Embryonic facial prominence (tissue), 1 donor: Measurements from ENCODE around the gene CHCHD6.

ENCODE experiments used
- DNase-seq: peaks from one replicate; pipeline ENCODE4 v3.0.0-alpha.2; 2016; ENCODE audit errors: extremely low spot score

CHCHD6 gene

DNA sequence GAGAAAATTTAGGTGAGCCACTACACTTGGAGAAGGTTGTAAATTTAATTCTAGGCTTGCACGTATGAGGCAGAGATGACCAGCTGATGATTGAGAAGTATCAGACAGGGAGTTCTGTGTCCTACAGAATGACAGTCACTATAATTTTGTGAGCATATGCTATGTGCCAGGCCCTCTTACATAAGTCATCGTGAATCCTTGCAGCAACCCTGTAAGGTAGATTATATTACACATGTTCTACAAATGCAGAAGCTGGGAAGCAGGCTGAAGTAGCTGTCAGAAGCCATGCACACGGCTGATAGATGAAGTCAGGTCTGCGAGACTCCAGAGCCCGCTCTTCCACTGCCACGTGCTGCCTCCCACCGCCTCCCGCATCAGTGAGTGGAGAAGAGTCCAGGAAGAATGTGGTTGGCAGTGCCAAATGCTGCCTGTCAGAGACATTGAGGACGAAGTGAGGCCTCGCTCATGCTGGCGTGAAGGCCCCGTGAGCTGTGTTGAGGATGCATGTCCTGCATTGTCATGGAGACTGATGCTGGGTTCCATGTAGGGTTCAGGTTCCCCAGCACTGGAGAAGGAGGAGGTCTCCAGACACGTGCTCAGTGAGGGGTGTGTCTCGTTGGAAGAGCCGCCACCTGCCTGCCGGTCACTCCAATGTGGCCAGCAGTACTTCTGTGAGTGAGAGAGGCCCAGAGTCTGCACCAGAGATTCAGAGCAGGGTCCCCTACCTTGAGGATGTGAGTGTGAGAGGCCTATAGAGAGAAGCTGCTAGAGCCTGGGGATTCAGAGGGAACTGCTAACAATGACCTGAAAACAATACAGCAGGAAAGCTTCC lies 155.6 kb downstream of the CHCHD6 start:
- DNase-seq: no peak

DNA sequence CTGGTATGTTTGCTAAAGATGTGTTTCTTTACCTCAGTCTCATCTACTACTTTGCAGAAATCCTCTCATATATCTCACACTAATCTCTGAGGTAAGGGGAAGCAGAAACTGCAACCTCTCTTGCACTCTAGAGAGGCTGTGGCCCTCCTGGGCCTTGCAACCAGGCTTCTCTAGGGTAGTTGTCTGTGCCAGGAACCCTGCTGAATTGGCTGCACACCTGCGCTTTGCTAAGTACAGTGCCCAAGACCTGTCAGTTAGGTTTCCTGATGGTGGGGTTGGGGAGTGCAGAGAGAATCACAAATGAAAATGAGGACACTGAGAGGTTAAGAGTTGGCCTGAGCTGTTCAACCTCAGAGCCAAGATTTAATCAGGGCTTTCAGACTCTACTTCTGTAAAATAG lies 161.7 kb downstream of the CHCHD6 start:
- no peak for DNase-seq

DNA sequence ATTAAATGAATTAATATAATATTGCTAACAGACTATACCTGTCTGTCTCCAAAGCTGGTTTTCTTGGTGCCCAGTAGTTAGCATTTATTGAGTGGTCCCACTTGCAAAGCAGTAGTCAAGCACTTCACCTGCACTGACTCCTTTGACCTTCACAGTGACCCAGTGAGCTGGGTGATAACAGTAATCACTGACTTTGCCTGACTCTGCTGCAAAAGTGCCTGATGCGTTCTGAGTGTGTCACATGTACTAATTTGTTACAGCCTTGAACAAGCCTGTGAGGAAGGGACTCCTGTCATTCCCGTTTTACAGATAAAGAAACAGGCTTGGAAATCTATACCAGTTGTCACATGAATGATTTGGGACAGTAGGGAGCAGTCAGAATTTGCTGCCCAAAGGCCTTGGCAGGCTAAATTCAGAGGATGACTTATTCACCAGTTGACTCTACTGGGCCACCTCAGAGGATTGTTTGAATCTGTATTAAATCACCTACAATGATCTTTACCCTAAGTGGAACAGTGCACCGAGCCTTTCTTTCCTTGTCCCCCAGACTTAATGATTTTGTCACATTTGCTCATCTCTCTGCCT lies 162.2 kb downstream of the CHCHD6 start:
- no peak for DNase-seq

DNA sequence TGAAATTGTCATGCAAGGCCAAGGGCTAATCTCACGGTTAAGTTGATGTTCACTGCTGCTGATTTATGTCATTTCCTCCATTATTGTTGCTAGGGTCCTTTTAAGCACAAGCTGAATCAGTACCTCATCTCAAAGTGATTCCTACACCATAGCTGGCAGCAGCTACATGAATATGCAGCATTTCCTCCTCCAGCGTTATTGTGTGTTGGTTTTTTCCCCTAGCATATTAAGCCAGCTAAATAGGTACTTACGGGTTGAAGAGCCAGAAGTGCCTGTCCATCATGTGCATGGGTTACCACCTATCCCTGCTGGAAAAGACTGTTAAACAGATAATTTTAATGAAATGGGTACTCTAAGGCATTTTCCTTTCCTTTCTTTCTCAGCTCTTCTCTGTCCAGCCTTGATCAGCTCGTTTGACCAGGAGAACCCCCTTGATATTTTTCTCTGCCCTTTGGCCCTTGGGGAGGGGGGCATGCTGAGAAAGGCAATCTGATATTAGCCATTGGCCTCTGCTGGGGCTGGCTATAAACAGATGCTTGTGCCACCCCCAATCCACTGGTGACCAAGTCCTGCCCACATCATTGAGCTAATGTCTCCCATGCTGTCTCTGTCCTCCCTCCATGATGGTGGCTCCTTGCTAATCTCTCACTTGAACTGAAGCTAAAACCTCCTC lies 163.3 kb downstream of the CHCHD6 start:
- DNase-seq: no peak

DNA sequence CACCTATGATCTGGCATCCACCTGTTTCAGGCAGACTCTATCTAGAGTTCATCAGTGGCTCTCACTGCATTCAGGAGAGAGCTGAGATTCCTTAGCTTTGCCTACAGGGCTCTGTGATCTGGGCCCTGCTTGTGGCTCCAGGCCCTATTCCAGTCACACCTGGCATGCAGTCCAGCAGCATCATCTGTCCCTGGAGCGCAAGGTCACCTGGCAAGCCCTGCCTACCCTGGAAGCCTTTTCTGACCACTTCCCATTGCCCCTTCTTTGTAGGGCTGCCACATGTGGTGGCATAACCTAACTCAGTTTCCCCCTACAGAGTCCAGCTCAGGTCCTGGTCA lies 163.8 kb downstream of the CHCHD6 start:
- no peak for DNase-seq

DNA sequence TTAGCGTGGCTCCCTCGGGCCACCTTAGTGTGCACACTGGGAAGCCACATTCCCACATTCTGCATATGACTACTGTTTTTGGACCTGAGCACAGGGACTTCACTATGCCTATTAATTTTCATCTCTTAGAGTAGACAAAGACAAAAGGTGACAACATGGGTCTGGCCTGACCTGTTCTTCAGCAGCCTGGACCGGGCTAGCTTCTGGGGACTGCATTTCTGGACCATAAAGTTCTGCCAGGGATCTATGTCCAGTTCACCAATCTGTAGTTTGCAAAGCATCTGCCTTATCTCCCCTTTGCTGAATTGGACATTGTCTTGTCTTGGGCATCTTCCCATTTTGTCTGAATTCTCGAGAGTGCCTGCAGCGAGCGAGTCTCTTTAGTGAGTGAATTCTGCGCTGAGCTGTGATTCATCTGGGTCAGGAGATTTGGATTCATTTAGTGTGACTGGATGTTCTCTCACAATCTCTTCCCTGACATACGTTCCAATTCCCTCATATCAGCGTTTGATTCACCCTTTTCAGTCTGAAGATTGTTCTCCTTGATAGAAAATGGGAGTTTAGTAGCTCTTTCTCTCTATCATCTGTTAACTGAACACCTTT lies 166.7 kb downstream of the CHCHD6 start:
- DNase-seq: no peak

DNA sequence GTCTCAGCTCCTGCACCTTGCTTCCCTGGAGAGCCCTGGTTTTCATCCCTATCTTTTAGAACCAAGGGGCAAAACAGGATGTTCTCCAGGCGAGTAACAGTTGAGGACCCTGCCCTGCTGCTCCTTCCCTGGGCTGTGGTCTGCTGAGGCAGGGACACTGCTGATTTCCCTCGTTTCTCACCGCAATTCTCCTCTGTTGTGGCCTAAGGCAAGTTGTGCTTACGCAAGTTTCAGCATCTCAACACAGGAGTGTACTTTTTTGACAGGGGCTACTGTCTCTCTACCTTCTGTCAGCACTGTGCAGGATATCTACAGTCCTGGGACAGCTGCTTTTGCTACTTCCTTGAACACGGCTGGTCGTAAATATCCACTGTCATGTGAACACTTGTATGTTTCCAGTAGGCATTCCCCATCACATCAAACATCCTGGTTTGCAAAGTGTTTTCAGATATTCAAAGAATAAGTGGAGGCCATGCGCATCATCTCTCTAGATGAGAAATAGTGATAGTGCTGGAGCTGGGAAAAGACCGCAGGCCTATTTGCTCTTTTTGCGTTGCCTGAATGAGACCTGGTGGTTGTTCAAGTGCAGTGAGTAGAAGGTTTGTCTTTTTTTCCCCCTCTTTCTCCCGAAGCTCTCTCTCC lies 168.8 kb downstream of the CHCHD6 start:
- no peak for DNase-seq

DNA sequence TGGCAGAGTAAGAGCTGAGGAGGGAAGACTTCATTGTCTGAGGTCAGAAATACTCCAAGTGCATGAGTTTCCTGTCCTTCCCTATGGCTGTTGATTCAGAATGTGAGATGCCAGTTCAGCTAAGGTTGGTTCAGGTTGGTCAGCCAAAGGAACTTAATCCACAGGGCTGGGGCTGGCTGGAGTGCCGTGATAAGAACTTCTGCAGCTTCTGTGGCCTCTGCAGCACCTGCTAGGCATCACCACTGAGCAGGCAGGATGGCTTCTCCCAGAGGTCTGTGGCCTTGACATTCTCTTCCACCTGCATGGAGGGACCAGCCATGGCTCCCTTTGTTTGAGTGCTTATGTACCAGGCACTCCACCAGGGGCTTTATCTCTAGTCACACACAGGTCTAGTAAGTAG lies 169.4 kb downstream of the CHCHD6 start:
- DNase-seq: no peak

DNA sequence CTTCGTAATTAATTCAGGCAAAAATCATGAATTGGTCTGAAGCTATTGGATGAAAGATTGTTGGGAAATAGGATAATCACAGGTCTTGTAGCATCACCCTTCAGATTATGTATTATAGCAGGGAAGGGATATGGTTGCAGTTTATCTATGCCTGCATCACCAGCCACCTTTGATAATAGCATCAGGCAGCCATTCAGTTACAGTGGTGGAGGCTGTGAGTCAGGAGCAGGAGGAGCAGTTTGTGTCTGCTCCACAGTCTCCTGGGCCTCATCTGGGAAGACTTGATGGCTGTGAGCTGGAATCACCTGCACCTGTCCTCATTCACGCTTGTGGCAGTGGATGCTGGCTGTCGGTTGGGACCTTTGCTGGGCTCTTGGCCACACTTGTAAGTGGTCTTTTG lies 174.6 kb downstream of the CHCHD6 start:
- DNase-seq: no peak

DNA sequence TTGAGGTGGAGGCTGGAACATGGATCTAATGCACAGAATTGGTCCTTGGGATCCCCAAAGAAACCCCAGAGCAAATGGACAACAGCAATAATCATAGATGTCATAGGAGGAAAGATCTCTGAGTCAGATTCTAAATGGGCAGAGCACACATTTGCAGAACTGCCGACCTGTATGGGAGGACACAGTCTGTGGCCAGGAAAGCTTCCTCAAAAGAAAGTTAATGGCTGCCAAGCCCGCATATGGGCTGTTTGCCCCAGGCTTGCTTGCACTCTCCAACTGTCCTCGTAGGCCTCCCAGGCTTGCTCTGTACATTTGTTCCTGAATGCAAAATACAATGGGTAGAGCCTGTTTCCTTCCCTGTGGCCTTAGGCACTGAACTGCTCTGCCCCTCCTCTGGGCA lies 176.9 kb downstream of the CHCHD6 start:
- no peak for DNase-seq

DNA sequence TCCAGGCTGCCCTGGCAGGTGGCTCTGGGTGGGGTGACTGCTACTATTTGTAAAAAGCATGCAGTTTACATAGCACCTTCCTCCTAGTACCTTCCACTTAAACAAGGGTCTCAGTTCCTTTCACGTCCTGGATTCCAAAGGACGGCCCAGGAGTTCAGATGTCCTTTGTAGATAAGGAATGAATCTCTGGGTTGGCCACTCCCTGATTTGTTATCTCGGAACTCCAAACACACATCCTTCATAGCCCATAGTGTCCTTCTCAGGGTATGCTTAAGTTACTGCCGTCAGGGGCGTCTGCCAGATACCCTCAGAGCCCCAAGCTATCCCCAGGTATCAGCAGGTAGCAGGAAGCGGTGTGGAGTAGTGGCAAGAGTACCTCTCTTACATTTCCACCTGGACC lies 177.8 kb downstream of the CHCHD6 start:
- DNase-seq: no peak

DNA sequence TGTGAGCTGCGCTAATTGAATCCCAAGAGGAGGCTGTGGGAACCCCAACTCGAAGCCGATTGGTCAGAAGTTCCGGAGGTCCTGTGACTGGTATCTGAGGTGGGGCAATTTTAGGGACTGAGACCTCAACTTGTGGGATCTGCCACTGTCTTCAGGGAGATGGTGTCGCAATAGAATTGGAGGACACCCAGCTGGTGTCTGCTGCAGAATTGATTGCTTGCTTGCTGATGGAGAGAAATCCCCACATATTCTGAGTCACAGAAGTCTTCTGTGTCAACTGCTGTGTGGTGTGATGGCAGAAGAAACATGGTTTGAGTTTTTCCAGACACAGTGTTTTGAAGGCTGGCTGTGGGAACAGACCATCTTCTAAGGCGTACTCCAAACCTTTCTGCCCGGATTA lies 179.2 kb downstream of the CHCHD6 start:
- DNase-seq: no peak

DNA sequence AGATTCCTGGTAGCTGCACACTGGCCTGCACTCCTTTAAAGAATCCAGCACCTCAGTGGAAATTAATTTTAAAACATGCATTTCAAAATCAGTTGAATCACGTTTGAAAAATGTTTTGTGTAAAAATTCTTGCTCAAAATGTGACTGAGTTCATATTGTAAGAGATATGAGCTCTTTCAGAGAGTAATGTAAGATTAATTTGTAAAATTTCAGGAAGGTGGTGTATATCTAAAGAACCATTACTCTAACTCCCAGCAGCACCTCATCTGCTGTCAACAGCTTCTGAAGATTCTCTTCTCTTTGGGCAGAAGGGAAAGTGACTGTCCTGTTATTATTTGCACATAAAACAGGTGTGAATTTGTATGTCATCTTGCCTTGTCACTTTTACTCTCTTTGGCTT lies 181.4 kb downstream of the CHCHD6 start:
- DNase-seq: no peak

DNA sequence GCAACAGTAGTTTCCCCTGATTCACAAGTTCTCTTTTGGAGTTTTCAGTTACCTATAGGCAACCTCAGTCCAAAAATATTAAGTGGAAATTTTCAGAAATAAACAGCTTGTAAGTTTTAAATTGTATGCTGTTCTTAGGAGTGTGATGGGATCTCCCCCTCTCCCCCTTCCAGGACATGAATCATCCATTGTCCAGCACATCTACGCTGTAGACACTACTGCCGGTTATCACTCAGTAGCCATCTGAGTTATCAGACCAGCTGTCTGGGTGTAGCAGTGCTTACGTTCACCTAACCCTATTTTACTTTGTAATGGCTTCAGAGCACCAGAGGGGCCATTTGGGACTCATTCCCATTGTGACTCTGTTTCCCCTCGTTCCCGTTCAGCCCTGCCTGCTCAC lies 182.2 kb downstream of the CHCHD6 start:
- no peak for DNase-seq

DNA sequence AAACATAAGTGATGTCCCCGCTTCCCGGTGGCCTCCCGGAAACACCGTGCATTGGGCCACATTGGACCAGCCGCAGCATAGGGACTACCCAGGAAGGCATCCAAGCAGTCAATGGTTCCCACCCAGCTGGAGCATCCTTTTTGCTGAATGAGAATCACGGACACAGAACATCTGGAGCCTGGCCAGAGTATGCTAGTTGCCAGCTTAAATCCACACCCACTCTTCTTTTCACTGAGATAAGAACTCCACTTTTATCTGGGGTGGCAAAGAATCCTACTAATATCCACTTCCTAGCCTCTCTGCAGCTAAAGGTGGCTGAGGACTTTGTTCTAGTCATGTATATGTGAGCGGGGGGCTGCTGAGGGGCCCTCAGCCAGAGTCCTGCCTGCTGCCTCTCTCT lies 183.6 kb downstream of the CHCHD6 start:
- no peak for DNase-seq

DNA sequence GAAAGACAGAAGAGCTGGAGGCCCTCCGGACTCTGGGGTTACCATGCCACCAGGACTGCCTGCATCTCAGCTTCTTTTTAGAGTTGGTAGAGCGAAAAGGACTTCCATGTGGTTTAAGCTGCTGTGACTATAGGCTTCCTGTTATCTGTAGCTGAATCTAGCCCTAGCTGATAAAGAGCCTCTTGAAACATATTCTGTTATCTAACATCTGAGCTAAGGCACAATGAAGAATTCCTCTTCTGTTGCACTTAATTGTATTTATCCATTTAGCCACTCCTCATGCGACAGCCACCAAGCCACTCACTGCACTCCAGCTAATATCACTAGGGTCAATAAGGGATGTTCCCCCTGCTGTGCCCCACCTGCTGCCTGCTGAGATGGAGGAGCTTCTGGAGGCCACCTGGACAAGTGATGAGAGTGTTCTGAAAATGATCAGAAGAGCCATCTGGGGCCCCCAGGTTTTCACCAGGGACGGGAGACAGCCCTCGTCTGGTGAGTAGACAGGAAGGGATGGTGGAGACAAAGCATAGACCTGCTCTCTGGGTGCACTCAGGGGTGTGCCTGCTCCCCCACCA lies 184.2 kb downstream of the CHCHD6 start:
- DNase-seq: no peak

DNA sequence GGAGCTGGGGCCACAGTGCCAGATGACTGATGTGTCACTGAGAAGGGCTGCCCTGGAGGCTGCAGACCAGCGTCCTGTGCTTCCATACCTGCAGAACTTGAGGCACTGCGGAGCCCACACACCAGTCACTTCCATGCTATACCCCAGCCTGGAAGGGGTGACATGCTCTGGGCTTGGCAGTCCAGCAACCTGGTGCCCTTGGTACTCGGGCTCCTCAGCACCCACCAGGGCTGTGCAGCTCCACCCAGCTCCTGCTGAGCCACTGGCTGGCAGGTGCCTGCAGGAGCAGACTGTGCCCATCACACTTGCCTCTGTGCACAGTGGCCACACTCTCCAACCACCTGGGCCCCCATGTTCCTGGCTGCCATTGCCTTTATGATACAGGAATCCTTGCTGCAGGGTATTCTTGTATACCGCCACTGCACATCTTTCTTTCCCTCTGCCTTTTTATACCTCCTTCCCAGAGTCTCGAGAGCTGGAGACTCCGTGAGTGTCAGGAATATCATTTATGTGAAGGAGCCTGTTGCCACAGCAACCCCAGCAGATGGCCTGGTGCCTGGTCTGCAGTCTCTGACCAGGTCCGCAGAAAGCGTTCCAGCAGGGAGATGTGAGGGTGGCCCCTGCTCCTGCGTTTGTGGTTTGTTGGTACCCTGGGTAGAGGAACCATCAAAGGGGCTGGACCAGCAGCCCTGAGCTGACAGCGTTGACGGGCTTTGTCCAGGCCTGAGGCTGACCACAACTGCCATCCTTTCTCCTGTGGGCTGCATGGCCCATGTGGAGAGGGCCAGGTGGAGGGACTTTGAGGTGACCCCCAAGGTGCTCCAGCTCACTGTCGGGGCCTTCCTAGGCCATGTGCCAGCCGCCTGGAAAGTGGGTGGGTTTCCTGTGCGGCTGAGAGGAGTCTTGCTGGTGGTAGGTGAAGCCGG lies 185.5 kb downstream of the CHCHD6 start:
- no peak for DNase-seq

DNA sequence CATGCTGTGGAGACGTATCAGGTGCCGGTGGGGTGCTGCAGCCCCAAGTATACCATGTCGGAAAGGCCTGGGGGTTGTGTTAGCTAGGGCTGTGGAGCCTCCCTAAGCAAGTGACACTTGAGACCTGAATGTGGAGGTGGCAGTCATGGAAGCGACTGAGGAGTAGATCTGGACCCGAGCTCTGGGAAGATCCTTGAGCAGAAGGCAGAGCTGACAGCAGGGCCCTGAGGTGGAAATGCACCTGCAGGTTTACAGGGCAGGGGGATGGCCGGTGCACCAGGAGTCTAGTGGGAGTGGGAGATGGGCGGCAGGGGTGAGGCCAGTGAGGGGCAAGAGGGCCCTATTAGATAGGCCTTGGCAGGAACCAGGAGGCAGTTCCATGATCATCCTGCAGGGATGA lies 187.1 kb downstream of the CHCHD6 start:
- DNase-seq: no peak

DNA sequence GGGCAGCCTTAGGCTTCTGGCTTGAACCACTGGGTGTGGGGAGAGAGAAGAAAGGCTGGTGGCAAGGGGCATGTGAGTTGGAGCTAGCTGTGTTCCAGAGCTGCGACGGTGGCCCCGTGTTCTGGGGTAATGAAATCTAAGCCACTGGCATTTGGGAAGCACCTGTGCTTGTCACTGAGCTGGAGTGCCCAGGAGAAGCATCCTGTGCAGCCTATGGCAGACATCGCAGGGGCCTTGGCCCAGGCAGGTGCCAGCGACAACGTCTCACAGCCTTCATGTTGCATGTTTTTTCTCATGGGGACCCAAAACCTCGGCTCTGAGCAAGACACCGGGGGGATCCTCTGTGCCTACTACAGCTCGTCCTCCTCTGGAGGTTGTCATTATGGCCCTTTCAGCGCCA lies 187.8 kb downstream of the CHCHD6 start:
- no peak for DNase-seq

DNA sequence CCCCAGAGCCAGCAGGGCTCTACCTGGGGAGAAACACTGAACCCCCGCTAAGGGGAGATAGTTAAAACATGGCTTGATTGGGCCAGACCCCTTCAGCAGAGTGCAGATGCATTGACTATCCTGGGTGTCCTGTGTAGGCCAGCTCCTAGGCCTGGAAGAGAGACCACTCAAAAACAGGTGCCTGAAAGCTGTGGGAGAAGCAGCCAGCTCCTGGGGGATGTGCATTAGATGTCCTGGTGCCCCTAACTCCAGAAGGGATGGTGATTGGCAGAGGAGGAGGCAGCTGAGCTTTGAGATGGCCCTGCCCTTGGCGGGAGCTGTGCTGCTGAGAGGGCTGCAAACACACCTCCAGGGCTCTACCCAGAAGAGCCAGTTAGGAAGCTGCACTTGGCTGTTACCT lies 189.6 kb downstream of the CHCHD6 start:
- no peak for DNase-seq

DNA sequence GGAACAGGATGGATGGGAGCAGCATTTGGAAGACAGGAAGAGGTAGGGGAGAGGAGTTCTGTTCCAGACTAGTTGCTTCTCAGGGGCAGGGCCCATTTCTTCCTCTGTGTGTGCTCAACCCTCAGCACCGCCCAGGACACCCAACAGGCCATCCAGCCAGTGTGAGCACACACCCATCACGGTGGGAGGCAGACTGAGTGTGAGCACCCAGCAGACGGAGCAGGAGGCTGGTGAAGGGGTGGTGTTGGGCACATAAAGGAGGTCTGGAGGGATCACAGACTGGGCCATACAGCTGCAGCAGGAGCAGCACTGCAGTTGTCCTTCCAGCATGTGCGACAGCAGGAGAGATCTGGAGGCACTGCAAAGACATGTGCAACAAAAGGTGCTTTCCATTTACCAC lies 190.4 kb downstream of the CHCHD6 start:
- DNase-seq: no peak
